22Rv1 (cell line): ENCODE measurements around the gene SHFL.

Experiments
- H3K27ac ChIP-seq: fragments of 450-650 bp; 2 replicates; pipeline ENCODE4 v1.5.1; 2017
- ZFX ChIP-seq: fragments of 450-650 bp; IDR thresholded peaks from 2 replicates; pipeline ENCODE4 v1.6.1; 2017; ENCODE audit warnings: antibody characterized with exemption, borderline replicate concordance
- TF ChIP-seq, protein P1 (sequence below): fragments of 450-650 bp; IDR thresholded peaks from 2 replicates; pipeline ENCODE4 v1.5.1; 2017; ENCODE audit warnings: mild to moderate bottlenecking

SHFL gene

DNA sequence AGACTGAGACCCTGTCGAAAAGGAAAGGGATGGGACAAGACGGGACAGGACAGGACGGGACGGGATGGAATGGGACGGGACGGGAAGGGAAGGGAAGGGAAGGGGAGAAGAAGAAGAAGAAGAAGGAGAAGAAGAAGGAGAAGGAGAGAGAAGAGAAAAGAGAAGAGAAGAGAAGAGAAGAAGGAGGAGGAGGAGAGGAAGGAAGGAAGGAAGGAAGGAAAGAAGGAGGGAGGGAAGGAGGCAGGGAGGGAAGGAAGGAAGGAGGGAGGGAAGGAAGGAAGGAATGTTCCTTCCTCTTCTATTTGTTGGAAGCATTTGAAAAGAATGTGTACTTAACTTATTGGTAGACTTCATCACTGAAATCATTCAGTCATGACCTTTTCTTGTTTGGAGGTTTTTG is 9.6 kb upstream of the SHFL start:
- H3K27ac ChIP-seq, result no peak overlapping the region
- TF ChIP-seq ZFX, result no peak
- TF ChIP-seq, protein P1, sequence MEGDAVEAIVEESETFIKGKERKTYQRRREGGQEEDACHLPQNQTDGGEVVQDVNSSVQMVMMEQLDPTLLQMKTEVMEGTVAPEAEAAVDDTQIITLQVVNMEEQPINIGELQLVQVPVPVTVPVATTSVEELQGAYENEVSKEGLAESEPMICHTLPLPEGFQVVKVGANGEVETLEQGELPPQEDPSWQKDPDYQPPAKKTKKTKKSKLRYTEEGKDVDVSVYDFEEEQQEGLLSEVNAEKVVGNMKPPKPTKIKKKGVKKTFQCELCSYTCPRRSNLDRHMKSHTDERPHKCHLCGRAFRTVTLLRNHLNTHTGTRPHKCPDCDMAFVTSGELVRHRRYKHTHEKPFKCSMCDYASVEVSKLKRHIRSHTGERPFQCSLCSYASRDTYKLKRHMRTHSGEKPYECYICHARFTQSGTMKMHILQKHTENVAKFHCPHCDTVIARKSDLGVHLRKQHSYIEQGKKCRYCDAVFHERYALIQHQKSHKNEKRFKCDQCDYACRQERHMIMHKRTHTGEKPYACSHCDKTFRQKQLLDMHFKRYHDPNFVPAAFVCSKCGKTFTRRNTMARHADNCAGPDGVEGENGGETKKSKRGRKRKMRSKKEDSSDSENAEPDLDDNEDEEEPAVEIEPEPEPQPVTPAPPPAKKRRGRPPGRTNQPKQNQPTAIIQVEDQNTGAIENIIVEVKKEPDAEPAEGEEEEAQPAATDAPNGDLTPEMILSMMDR, result no peak

DNA sequence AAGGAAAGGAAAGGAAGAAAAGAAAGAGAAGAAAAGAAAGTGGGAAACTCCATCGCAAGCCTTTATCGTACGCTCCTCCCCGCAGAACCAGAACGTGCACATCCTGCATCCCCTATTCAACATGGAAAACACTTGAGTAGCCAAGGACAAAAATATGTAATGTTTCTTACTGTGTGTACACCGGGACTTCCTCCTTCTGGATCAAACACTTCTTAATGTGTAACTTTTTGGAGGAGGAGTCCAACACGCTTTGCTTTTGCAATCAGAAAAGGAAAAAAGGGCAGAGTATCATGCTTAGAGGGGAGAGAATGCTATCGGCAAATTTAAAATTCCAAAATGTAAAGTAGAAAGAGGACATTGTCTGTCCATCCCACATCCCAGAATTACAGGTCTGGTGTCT is 7.8 kb upstream of the SHFL start:
- H3K27ac ChIP-seq, result no peak overlapping the region
- TF ChIP-seq, protein P1, result no peak
- TF ChIP-seq ZFX, result no peak

DNA sequence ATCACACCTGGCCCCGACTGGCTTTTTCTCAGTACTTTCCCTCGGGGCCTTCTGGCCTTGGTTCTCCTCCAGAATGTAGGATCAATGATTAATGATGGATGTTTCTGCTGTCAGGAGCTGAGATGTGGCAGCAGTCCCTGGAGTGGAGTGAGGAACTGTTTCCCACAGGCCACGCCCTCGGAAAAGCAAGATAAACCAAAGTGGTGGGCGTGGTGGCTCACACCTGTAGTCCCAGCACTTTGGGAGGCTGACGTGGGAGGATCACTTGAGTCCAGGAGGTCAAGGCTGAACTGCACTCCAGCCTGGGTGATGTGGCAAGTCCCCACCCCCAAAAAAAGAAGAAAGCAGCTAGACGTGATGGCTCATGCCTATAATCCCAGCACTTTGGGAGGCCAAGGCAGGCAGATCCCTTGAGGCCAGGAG is 7.1 kb upstream of the SHFL start:
- no peak overlapping the region for H3K27ac ChIP-seq
- TF ChIP-seq, protein P1, result no peak
- TF ChIP-seq ZFX, result no peak

DNA sequence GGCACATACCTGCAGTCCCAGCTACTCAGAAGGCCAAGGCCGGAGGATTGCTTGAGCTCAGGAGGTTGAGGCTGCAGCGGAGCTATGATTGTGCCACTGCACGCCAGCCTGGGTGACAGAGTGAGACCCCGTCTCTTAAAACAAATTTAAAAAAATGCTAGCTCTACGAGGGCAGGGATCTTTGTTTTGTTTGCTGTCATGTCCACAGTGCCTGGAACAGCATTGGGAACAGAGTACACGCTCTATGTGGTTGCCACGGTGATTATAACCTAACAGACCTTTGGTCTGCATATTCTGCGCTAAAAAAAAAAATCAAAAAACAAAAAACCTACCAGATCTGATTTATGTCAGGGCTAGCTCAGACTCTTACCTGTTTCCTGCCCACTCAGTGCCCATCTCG is 2.2 kb upstream of the SHFL start:
- H3K27ac ChIP-seq, result no peak overlapping the region
- no peak for TF ChIP-seq ZFX
- TF ChIP-seq, protein P1, result no peak

DNA sequence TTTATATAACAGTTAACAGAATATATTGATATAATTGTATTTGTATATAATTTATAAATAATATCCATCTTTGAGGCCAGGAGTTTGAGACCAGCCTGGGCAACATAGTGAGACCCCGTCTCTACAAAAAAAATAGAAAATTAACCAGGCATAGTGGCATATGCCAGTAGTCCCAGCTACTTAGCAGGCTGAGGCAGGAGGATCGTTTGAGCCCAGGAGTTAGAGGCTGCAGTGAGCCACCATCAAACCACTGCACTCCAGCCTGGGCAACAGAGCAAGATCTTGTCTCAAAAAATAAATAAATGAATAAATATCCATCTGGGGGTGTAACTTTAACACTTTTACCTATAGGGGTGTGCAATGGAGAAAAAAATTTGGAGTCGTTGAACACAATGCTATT is 1.3 kb upstream of the SHFL start:
- TF ChIP-seq ZFX, result no peak
- TF ChIP-seq, protein P1, result no peak
- H3K27ac ChIP-seq, result no peak overlapping the region

DNA sequence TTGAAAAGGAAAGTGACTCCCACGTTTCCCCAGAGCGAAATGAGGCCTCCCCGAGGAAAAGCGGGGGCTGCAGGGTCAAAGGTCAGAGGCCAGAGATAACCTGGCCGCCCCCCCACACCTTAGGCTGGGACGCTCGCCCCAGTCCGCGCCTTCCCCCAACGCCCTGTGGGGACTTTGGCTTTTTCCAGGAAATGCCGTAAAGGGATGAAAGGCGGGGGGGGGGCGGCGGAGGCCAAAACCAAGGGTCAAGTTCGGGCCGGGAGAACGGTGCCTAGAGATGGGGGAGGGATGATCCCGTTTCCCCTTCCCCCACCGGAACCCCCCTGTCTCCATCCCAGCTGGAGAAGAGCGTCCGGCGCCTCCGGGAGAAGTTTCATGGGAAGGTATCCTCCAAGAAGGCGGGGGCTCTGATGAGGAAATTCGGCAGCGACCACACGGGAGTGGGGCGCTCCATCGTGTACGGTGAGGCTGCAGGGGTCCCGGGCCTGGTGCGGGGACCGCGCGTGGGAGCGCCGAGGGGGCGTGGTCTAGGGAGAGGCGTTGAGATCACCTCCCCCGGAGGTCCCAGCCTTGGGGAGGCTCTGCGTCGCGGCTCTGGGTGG is 575 bp downstream of the SHFL start:
- TF ChIP-seq, protein P1, result no peak
- TF ChIP-seq ZFX, result no peak
- no peak overlapping the region for H3K27ac ChIP-seq

DNA sequence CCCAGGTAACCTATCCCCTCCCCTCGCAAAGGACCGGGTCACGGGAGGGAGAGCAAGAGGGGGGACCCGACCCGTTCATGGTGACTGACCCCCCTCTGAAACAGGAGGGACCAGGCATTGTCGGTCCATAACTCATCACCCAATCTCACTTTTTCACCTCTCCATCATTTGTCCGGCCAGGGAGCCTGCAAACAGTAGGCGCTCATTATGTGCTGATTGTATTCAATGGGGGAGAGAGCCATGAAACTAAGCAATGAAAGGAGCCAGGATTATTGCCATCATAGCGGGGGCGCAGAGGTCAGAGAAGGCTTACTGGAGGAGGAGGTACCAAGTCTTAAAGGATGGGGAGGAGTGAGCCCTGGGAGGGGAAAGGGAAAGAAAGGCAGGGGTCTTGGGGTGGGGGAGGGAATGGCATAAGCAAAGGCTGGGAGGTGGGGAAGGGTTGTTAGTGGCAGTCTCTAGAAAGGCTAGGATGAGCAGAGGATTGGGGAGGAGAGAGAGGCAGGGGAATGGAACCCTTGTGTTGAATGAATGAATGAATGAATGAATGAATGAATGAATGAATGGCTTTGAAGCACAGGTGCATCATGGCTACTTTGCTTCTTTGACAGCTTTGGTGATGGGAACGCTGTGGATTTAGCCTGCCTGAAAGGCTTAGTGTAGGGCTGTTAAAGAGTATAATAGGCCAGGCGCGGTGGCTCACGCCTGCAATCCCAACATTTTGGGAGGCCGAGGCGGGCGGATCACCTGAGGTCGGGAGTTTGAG is 1.4 kb downstream of the SHFL start:
- TF ChIP-seq ZFX, result no peak
- TF ChIP-seq, protein P1, result no peak
- H3K27ac ChIP-seq, result no peak overlapping the region
